ENCODE results near the gene HES7.
"Not testable (repeated sequence)": the region's sequence is repeated elsewhere in the genome, so short reads cannot be mapped to it uniquely, and the experiment has no call there.

HES7 gene

DNA sequence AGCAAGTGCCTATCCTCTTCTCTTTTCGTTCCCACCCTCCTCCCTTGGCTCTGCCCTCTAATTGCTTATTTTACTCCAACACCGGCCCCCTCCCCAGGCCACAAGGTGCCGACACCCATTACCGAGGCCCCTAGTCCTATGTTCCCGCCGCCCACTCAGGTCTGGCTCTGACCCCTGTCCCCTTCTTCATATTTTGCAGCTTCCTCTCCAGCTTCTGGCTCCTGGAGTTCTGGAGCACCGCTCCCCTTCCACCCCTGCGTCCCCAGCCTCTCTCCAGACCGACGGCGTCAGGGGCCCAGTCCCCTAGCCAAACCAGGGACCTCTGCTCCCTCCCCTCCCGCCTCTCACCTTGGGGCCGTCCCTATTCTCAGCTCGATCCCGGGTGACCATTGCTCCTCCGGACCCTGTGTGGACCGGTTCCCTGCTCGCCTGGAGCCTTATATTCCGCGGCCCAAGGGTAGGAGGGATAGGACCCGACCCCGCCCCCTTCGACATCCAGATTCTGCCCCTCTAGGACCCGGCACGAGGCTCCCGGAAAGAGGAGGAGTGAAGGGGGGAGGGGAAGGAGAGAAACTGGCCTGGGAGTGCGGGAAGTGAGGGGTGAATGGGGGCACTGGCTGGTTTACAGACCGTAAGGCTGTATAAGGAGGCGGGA lies at the start of gene HES7:
HES7 (minus strand) TSS at position 412 of the 655 bp plus-strand sequence; CDS start at position 390, 22 bp downstream.
- peak within 1 kb of the TSS; percentile 91 for H3K27ac ChIP-seq
- no peak for TF ChIP-seq ZFX (IDR thresholded peaks at IDR 0.05; ENCODE audit: borderline replicate concordance)
- no peak for TF ChIP-seq CTCF (IDR thresholded peaks at IDR 0.05)

DNA sequence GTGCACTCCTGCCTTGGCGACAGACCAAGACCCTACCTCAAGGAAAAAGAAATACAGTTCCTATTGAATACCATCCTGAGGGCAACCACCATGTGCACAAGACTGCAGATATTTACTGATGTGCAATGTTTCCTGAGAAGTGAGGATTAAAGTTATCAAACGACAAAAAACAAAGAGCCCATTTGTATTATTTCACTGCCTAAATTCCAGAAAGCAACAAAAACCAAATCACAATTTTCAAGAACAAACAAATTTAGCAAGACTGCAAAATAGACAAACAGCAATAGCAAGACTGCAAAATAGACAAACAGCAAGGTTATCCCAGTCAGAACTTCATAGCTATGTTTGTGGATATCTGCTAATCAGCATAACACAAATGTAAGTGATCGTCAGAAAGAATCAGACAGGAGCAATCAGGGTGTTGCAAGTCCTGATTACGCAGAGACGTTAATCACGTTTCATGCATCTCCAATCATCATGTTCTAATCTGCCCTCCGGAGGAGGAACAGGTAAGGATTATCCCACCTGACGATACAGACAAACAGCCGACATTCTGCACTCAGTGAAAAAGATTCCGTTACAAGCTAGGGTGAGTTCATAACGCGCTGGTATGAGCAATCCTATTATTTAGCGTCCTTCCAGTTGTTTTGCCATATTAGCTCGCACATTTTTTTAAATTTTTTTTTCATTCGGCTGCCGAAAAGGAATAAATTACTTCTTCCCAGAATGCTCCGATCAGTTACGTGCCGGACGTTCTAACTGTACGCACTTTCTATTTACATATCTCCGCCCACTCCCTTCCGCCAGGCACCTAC lies 49.4 kb upstream of the HES7 start:
- H3K27ac ChIP-seq: peak overlapping the region; percentile 95
- TF ChIP-seq ZFX (IDR thresholded peaks at IDR 0.05; ENCODE audit: borderline replicate concordance) (no peak), CTCF (IDR thresholded peaks at IDR 0.05) (no peak)

GRCh38 chr17:8170186-8170585 lies 46.3 kb upstream of the HES7 start:
- not testable (repeated sequence) for H3K27ac ChIP-seq

GRCh38 chr17:8167526-8167925 lies 43.6 kb upstream of the HES7 start:
- no peak for TF ChIP-seq ZFX (IDR thresholded peaks at IDR 0.05; ENCODE audit: borderline replicate concordance)
- TF ChIP-seq CTCF (IDR thresholded peaks at IDR 0.05): no peak
- peak overlapping the region; percentile 37; the same call in 1 of the 2 replicates for H3K27ac ChIP-seq

GRCh38 chr17:8166731-8167130 lies 42.8 kb upstream of the HES7 start:
- H3K27ac ChIP-seq: peak overlapping the region; percentile 37
- no peak for TF ChIP-seq CTCF (IDR thresholded peaks at IDR 0.05)

GRCh38 chr17:8164815-8165131 lies 40.9 kb upstream of the HES7 start:
- H3K27ac ChIP-seq: peak overlapping the region; percentile 97
- TF ChIP-seq CTCF (IDR thresholded peaks at IDR 0.05) (no peak), ZFX (IDR thresholded peaks at IDR 0.05; ENCODE audit: borderline replicate concordance) (no peak)

- no peak for TF ChIP-seq CTCF (IDR thresholded peaks at IDR 0.05)
- TF ChIP-seq ZFX (IDR thresholded peaks at IDR 0.05; ENCODE audit: borderline replicate concordance): no peak
- H3K27ac ChIP-seq: peak overlapping the region; percentile 97
Measured at GRCh38 chr17:8163978-8164814, 40.3 kb upstream of the HES7 start.

Measured in 22Rv1 (cell line).